ENCODE measurements around the gene REXO4. TPM values are rescaled to one million over a fixed set of nuclear protein-coding genes. Genes with fewer than 3 reads are reported as not detected.

REXO4 gene
- total and polyA plus RNA-seq, 2 experiments from 2014 or later, result 31.1 to 36.3 TPM

DNA sequence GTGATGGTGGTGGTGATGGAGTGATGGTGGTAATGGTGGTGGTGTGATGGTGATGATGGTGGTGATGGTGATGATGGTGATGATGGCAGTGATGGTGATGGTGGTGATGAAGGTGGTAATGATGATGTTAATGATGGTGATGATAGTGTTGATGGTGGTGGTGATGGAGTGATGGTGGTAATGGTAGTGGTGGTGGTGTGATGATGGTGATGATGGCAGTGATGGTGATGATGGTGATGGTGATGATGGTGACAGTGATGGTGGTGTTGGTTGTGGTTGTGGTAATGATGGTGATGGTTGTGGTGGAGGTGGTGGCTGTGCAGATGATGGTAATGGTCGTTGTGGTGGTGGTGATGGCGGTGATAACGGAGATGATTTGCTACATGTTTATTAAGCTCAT lies 34.4 kb downstream of the REXO4 start:
- DNase-seq (ENCODE audit: low spot score), result no peak
- TF ChIP-seq, protein P1, sequence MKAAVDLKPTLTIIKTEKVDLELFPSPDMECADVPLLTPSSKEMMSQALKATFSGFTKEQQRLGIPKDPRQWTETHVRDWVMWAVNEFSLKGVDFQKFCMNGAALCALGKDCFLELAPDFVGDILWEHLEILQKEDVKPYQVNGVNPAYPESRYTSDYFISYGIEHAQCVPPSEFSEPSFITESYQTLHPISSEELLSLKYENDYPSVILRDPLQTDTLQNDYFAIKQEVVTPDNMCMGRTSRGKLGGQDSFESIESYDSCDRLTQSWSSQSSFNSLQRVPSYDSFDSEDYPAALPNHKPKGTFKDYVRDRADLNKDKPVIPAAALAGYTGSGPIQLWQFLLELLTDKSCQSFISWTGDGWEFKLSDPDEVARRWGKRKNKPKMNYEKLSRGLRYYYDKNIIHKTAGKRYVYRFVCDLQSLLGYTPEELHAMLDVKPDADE (IDR thresholded peaks at IDR 0.05), result no peak
- no peak for TF ChIP-seq EZH2phosphoT487 (IDR thresholded peaks at IDR 0.05; ENCODE audit: unreplicated experiment)
- TF ChIP-seq, protein P2, sequence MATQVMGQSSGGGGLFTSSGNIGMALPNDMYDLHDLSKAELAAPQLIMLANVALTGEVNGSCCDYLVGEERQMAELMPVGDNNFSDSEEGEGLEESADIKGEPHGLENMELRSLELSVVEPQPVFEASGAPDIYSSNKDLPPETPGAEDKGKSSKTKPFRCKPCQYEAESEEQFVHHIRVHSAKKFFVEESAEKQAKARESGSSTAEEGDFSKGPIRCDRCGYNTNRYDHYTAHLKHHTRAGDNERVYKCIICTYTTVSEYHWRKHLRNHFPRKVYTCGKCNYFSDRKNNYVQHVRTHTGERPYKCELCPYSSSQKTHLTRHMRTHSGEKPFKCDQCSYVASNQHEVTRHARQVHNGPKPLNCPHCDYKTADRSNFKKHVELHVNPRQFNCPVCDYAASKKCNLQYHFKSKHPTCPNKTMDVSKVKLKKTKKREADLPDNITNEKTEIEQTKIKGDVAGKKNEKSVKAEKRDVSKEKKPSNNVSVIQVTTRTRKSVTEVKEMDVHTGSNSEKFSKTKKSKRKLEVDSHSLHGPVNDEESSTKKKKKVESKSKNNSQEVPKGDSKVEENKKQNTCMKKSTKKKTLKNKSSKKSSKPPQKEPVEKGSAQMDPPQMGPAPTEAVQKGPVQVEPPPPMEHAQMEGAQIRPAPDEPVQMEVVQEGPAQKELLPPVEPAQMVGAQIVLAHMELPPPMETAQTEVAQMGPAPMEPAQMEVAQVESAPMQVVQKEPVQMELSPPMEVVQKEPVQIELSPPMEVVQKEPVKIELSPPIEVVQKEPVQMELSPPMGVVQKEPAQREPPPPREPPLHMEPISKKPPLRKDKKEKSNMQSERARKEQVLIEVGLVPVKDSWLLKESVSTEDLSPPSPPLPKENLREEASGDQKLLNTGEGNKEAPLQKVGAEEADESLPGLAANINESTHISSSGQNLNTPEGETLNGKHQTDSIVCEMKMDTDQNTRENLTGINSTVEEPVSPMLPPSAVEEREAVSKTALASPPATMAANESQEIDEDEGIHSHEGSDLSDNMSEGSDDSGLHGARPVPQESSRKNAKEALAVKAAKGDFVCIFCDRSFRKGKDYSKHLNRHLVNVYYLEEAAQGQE (IDR thresholded peaks at IDR 0.05; ENCODE audit: unreplicated experiment), result no peak
- TF ChIP-seq, protein P3, sequence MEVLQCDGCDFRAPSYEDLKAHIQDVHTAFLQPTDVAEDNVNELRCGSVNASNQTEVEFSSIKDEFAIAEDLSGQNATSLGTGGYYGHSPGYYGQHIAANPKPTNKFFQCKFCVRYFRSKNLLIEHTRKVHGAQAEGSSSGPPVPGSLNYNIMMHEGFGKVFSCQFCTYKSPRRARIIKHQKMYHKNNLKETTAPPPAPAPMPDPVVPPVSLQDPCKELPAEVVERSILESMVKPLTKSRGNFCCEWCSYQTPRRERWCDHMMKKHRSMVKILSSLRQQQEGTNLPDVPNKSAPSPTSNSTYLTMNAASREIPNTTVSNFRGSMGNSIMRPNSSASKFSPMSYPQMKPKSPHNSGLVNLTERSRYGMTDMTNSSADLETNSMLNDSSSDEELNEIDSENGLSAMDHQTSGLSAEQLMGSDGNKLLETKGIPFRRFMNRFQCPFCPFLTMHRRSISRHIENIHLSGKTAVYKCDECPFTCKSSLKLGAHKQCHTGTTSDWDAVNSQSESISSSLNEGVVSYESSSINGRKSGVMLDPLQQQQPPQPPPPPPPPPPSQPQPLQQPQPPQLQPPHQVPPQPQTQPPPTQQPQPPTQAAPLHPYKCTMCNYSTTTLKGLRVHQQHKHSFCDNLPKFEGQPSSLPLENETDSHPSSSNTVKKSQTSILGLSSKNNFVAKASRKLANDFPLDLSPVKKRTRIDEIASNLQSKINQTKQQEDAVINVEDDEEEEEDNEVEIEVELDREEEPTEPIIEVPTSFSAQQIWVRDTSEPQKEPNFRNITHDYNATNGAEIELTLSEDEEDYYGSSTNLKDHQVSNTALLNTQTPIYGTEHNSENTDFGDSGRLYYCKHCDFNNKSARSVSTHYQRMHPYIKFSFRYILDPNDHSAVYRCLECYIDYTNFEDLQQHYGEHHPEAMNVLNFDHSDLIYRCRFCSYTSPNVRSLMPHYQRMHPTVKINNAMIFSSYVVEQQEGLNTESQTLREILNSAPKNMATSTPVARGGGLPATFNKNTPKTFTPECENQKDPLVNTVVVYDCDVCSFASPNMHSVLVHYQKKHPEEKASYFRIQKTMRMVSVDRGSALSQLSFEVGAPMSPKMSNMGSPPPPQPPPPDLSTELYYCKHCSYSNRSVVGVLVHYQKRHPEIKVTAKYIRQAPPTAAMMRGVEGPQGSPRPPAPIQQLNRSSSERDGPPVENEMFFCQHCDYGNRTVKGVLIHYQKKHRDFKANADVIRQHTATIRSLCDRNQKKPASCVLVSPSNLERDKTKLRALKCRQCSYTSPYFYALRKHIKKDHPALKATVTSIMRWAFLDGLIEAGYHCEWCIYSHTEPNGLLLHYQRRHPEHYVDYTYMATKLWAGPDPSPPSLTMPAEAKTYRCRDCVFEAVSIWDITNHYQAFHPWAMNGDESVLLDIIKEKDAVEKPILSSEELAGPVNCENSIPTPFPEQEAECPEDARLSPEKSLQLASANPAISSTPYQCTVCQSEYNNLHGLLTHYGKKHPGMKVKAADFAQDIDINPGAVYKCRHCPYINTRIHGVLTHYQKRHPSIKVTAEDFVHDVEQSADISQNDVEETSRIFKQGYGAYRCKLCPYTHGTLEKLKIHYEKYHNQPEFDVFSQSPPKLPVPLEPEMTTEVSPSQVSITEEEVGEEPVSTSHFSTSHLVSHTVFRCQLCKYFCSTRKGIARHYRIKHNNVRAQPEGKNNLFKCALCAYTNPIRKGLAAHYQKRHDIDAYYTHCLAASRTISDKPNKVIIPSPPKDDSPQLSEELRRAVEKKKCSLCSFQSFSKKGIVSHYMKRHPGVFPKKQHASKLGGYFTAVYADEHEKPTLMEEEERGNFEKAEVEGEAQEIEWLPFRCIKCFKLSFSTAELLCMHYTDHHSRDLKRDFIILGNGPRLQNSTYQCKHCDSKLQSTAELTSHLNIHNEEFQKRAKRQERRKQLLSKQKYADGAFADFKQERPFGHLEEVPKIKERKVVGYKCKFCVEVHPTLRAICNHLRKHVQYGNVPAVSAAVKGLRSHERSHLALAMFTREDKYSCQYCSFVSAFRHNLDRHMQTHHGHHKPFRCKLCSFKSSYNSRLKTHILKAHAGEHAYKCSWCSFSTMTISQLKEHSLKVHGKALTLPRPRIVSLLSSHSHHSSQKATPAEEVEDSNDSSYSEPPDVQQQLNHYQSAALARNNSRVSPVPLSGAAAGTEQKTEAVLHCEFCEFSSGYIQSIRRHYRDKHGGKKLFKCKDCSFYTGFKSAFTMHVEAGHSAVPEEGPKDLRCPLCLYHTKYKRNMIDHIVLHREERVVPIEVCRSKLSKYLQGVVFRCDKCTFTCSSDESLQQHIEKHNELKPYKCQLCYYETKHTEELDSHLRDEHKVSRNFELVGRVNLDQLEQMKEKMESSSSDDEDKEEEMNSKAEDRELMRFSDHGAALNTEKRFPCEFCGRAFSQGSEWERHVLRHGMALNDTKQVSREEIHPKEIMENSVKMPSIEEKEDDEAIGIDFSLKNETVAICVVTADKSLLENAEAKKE (CRISPR knock-in tag; IDR thresholded peaks at IDR 0.05), result no peak
- TF ChIP-seq ZNF331 (CRISPR knock-in tag; IDR thresholded peaks at IDR 0.05; ENCODE audit: low read depth), result no peak
- no peak for TF ChIP-seq NANOG (IDR thresholded peaks at IDR 0.05; ENCODE audit: borderline replicate concordance)
- TF ChIP-seq, protein P4, sequence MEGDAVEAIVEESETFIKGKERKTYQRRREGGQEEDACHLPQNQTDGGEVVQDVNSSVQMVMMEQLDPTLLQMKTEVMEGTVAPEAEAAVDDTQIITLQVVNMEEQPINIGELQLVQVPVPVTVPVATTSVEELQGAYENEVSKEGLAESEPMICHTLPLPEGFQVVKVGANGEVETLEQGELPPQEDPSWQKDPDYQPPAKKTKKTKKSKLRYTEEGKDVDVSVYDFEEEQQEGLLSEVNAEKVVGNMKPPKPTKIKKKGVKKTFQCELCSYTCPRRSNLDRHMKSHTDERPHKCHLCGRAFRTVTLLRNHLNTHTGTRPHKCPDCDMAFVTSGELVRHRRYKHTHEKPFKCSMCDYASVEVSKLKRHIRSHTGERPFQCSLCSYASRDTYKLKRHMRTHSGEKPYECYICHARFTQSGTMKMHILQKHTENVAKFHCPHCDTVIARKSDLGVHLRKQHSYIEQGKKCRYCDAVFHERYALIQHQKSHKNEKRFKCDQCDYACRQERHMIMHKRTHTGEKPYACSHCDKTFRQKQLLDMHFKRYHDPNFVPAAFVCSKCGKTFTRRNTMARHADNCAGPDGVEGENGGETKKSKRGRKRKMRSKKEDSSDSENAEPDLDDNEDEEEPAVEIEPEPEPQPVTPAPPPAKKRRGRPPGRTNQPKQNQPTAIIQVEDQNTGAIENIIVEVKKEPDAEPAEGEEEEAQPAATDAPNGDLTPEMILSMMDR (conservative IDR thresholded peaks at IDR 0.05; ENCODE audit: low read depth in 2 of 2), result no peak
- TF ChIP-seq ZNF114 (CRISPR knock-in tag; IDR thresholded peaks at IDR 0.05), result no peak
- no peak for TF ChIP-seq JUNB (IDR thresholded peaks at IDR 0.05; ENCODE audit: unreplicated experiment)
- TF ChIP-seq POLR2AphosphoS5 (IDR thresholded peaks at IDR 0.05; ENCODE audit: low read depth), result no peak
- TF ChIP-seq STAT1 (IDR thresholded peaks at IDR 0.05; ENCODE audit: unreplicated experiment), result no peak
- no peak for TF ChIP-seq CREB1 (CRISPR knock-in tag; IDR thresholded peaks at IDR 0.05; ENCODE audit: low read depth)
- TF ChIP-seq EZH2 (IDR thresholded peaks at IDR 0.05; ENCODE audit: low read depth, unreplicated experiment), result no peak
- Histone ChIP-seq H3K4me3 (no peak overlapping the region), H3K79me2 (replicated peaks; ENCODE audit: insufficient read depth) (no peaks in the 10 kb centered on the region), H3K9me2 (ENCODE audit: insufficient read depth) (peaks cover 11% of the 10 kb centered on the region; the same call in 1 of the 2 replicates), H3F3A (replicated peaks; ENCODE audit: low read depth) (no peaks in the 10 kb centered on the region), H2AFZ (no peak overlapping the region), H3K4me2 (no peak overlapping the region), H3K4me1 (ENCODE audit: insufficient read depth) (no peaks in the 10 kb centered on the region), H3K27me3 (ENCODE audit: insufficient read depth) (no peaks in the 10 kb centered on the region), H3K36me3 (ENCODE audit: insufficient read depth) (no peaks in the 10 kb centered on the region), H4K20me1 (replicated peaks; ENCODE audit: insufficient read depth) (no peaks in the 10 kb centered on the region), H3K27ac (ENCODE audit: low read depth) (no peak overlapping the region)
- no peak for ATAC-seq
- no peaks in the 10 kb centered on the region for H3K36me3 Mint-ChIP-seq (ENCODE audit: low read depth)
- H3K27ac Mint-ChIP-seq, result no peak overlapping the region
- H3K4me3 Mint-ChIP-seq, result no peak overlapping the region
- H3K27me3 Mint-ChIP-seq (ENCODE audit: insufficient read depth, low read depth, poor library complexity), result peaks cover 5% of the 10 kb centered on the region
- H3K4me1 Mint-ChIP-seq, result no peaks in the 10 kb centered on the region
- H3K9me3 Mint-ChIP-seq, result no peaks in the 10 kb centered on the region

Measured in GM23338 (cell line).